ENCODE results near the gene BRSK1. TPM values are rescaled to one million over a fixed set of nuclear protein-coding genes. Genes with fewer than 3 reads are reported as not detected.
A peak's percentile ranks its signal among the peaks of the same experiment; 100 is the strongest.

The BRSK1 gene
- total RNA-seq, 1 donor from 2014 or later, result 24.1 TPM

- DNase-seq (ENCODE audit: low spot score), result peak; percentile 56
- peaks cover 23% of the 10 kb centered on the region for H3F3A ChIP-seq (ENCODE audit: low read depth)
- no peak within 1 kb of the TSS for H3K9ac ChIP-seq
- H3K36me3 ChIP-seq, result no peaks in the 10 kb centered on the region
- Mint-ChIP-seq H3K27ac (no peak within 1 kb of the TSS), H3K4me1 (peaks cover 12% of the 10 kb centered on the region), H3K4me3 (peak within 1 kb of the TSS; percentile 84), H3K36me3 (no peaks in the 10 kb centered on the region), H3K9me3 (peaks cover 4% of the 10 kb centered on the region), H3K27me3 (ENCODE audit: insufficient read depth, low read depth) (peaks cover 62% of the 10 kb centered on the region)
- H3K4me2 ChIP-seq, result peak within 1 kb of the TSS; percentile 83
- peak within 1 kb of the TSS; percentile 45 for H2AFZ ChIP-seq (replicated peaks)
- TF ChIP-seq CTCF (IDR thresholded peaks at IDR 0.05) (no peak), EZH2phosphoT487 (IDR thresholded peaks at IDR 0.05) (peak; percentile 80), EZH2 (IDR thresholded peaks at IDR 0.05) (peak; percentile 66)
- no peaks in the 10 kb centered on the region for H3K79me2 ChIP-seq (ENCODE audit: low read depth)
- H3K4me1 ChIP-seq, result peaks cover 13% of the 10 kb centered on the region
- H3K27ac ChIP-seq, result no peak within 1 kb of the TSS
- peaks cover 8% of the 10 kb centered on the region for H4K20me1 ChIP-seq (ENCODE audit: low read depth)
- H3K27me3 ChIP-seq, result peaks cover 66% of the 10 kb centered on the region
- H3K4me3 ChIP-seq, result peak within 1 kb of the TSS; percentile 51
- H3K9me3 ChIP-seq (ENCODE audit: low read depth), result no peaks in the 10 kb centered on the region
Observed at GRCh38 chr19:55354698-55355212, 71.0 kb downstream of the BRSK1 start, which contains the start of gene COX6B2. Gene COX6B2 (minus strand): TSS chr19:55354719. CDS start chr19:55354521, 198 bp downstream.

GRCh38 chr19:55355213-55355821 lies 71.5 kb downstream of the BRSK1 start:
- peaks cover 61% of the 10 kb centered on the region for H3K27me3 Mint-ChIP-seq (ENCODE audit: insufficient read depth, low read depth)
- peaks cover 22% of the 10 kb centered on the region for H3F3A ChIP-seq (ENCODE audit: low read depth)
- H3K27me3 ChIP-seq, result peaks cover 66% of the 10 kb centered on the region
- peaks cover 4% of the 10 kb centered on the region for H3K9me3 Mint-ChIP-seq
- H3K4me2 ChIP-seq, result no peak overlapping the region
- H3K36me3 Mint-ChIP-seq, result no peaks in the 10 kb centered on the region
- no peak overlapping the region for H3K4me3 ChIP-seq
- H3K79me2 ChIP-seq (ENCODE audit: low read depth), result no peaks in the 10 kb centered on the region
- peaks cover 8% of the 10 kb centered on the region for H4K20me1 ChIP-seq (ENCODE audit: low read depth)
- no peaks in the 10 kb centered on the region for H3K36me3 ChIP-seq
- no peak overlapping the region for H2AFZ ChIP-seq (replicated peaks)
- TF ChIP-seq EZH2phosphoT487 (IDR thresholded peaks at IDR 0.05) (no peak), EZH2 (IDR thresholded peaks at IDR 0.05) (no peak), CTCF (IDR thresholded peaks at IDR 0.05) (no peak)
- no peak overlapping the region for H3K27ac ChIP-seq
- H3K9me3 ChIP-seq (ENCODE audit: low read depth), result no peaks in the 10 kb centered on the region
- peak; percentile 69 for DNase-seq (ENCODE audit: low spot score)
- H3K4me3 Mint-ChIP-seq, result peak overlapping the region; percentile 48
- H3K4me1 Mint-ChIP-seq, result peaks cover 12% of the 10 kb centered on the region
- no peak overlapping the region for H3K27ac Mint-ChIP-seq
- no peak overlapping the region for H3K9ac ChIP-seq
- peaks cover 13% of the 10 kb centered on the region for H3K4me1 ChIP-seq

GRCh38 chr19:55358493-55358892 lies 74.7 kb downstream of the BRSK1 start:
- Histone ChIP-seq H3K27ac (no peak overlapping the region), H3K9ac (no peak overlapping the region), H4K20me1 (ENCODE audit: low read depth) (no peaks in the 10 kb centered on the region), H2AFZ (replicated peaks) (no peak overlapping the region), H3F3A (ENCODE audit: low read depth) (peaks cover 18% of the 10 kb centered on the region), H3K4me2 (no peak overlapping the region), H3K9me3 (ENCODE audit: low read depth) (no peaks in the 10 kb centered on the region), H3K4me3 (no peak overlapping the region), H3K27me3 (peaks cover 41% of the 10 kb centered on the region), H3K4me1 (peaks cover 17% of the 10 kb centered on the region), H3K36me3 (no peaks in the 10 kb centered on the region), H3K79me2 (ENCODE audit: low read depth) (no peaks in the 10 kb centered on the region)
- H3K4me3 Mint-ChIP-seq, result no peak overlapping the region
- H3K27ac Mint-ChIP-seq, result no peak overlapping the region
- no peak for TF ChIP-seq CTCF (IDR thresholded peaks at IDR 0.05)
- TF ChIP-seq EZH2 (IDR thresholded peaks at IDR 0.05), result no peak
- TF ChIP-seq EZH2phosphoT487 (IDR thresholded peaks at IDR 0.05), result no peak
- DNase-seq (ENCODE audit: low spot score), result no peak
- H3K9me3 Mint-ChIP-seq, result no peaks in the 10 kb centered on the region
- H3K27me3 Mint-ChIP-seq (ENCODE audit: insufficient read depth, low read depth), result peaks cover 40% of the 10 kb centered on the region
- peaks cover 2% of the 10 kb centered on the region for H3K4me1 Mint-ChIP-seq
- no peaks in the 10 kb centered on the region for H3K36me3 Mint-ChIP-seq

All from neural progenitor cell (in vitro differentiated cells).